GM19193 (cell line): ENCODE results near the gene LRRC74A.

Experiments used
- POLR2A ChIP-seq: IDR thresholded peaks from 4 replicates; pipeline ENCODE4 v1.6.1; 2011; ENCODE audit not compliant: insufficient read depth, insufficient read length; ENCODE audit errors: extremely low read depth

LRRC74A gene

GRCh38 chr14:76861574-76862255, 35.5 kb downstream of the LRRC74A start:
- no peak for TF ChIP-seq POLR2A

- TF ChIP-seq POLR2A, result no peak
Measured at GRCh38 chr14:76862546-76863282, 36.5 kb downstream of the LRRC74A start.

- no peak for TF ChIP-seq POLR2A
Measured at GRCh38 chr14:76863724-76864407, 37.7 kb downstream of the LRRC74A start.

GRCh38 chr14:76866456-76866855, 40.2 kb downstream of the LRRC74A start:
- TF ChIP-seq POLR2A, result no peak

GRCh38 chr14:76867516-76868453, 41.6 kb downstream of the LRRC74A start:
- TF ChIP-seq POLR2A, result no peak

- TF ChIP-seq POLR2A, result no peak
Measured at GRCh38 chr14:76868454-76869170, 42.4 kb downstream of the LRRC74A start.

GRCh38 chr14:76870166-76870565, 44.0 kb downstream of the LRRC74A start:
- no peak for TF ChIP-seq POLR2A

GRCh38 chr14:76872796-76873432, 46.7 kb downstream of the LRRC74A start:
- TF ChIP-seq POLR2A, result no peak

- TF ChIP-seq POLR2A, result no peak
Measured at GRCh38 chr14:76874734-76875133, 48.5 kb downstream of the LRRC74A start.

GRCh38 chr14:76876076-76876475, 49.9 kb downstream of the LRRC74A start:
- TF ChIP-seq POLR2A, result no peak

- TF ChIP-seq POLR2A, result no peak
Measured at GRCh38 chr14:76877871-76878270, 51.7 kb downstream of the LRRC74A start.

GRCh38 chr14:76880449-76880848, 54.2 kb downstream of the LRRC74A start:
- TF ChIP-seq POLR2A, result no peak

GRCh38 chr14:76881348-76881747, 55.1 kb downstream of the LRRC74A start:
- no peak for TF ChIP-seq POLR2A
